Right ventricle myocardium superior (tissue), 1 donor: ENCODE results near the gene TNIK. TPM values are rescaled to one million over a fixed set of nuclear protein-coding genes. Genes with fewer than 3 reads are reported as not detected.
A peak's percentile ranks its signal among the peaks of the same experiment; 100 is the strongest.

Experiments used
- ATAC-seq: fragments of 200-7000 bp; cut with Tn5 transposase; one replicate; pipeline ENCODE4 v1.9.1; 2020; ENCODE audit warnings: mild to moderate bottlenecking; ENCODE audit not compliant: poor library complexity
- DNase-seq: peaks from one replicate; pipeline ENCODE4 v3.0.0-alpha.2; 2020
- intact Hi-C: fragments of 100-400 bp; cut with DNase I; formaldehyde crosslinking; loops from one replicate; pipeline ENCODE4 v1.11.2; 2022
- total RNA-seq: library from RNA; stranded (reverse); fragmentation: NEBNext Ultra II Directional; extraction: Animal tissue kit (Norgen Biotek cat#: 25700); gene quantifications from one replicate; pipeline ENCODE4 v1.2.1, GENCODE V29; 2021
- donor health status: DM: no; HTN: yes; CAD: no; lungs with severe emphysema.

Gene TNIK
- total RNA-seq, 1 donor from 2014 or later = 22.5 TPM

DNA sequence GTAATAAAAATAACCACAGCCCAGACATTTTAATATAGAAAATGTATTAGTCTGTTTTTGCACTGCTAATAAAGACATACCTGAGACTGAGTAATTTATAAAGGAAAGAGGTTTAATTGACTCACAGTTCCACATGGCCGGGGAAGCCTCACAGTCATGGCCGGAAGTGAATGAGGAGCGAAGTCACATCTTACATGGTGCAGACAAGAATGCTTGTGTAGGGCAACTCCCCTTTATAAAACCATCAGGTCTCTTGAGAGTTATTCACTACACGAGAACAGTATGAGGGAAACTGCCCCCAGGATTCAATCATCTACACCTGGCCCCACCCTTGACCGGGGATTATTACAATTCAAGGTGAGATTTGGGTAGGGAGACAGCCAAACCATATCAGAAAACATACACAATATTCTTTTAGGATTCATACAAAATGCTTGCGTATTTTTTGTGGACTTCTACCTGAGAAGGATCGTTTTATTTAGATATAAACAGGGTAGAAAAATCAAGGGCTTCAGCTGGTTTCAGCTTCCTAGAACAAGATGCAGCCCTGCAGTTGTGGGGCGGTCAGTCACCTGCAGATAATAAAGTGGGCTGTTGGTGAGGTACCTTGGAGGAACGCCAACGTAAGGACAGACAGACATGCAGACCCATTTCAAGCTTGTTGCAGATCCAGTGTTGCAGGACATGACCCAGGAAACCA is 101.9 kb downstream of the TNIK start:
- intact Hi-C loops = no loop called here
- DNase-seq = no peak
- no peak for ATAC-seq

DNA sequence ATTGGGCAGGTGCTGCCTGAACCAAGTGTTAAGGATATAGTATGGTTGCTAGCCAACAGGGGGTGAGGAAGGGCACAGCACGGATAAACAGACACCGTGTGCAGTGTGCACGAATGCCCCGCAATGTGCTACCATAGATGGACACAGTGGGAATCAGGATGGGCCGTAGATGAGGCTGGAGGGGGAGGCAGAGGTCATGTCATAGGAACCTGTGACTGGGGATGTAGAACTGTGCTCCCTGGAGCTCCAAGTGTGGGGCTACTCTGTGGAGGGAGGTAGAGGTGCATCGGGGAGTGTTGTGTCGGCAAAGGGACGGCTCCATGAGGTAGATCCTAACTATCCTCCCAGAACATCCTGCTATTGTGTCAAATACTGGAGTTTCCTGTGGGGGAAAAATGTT is 102.5 kb downstream of the TNIK start:
- no peak for DNase-seq
- ATAC-seq = no peak
- intact Hi-C loops = no loop called here

DNA sequence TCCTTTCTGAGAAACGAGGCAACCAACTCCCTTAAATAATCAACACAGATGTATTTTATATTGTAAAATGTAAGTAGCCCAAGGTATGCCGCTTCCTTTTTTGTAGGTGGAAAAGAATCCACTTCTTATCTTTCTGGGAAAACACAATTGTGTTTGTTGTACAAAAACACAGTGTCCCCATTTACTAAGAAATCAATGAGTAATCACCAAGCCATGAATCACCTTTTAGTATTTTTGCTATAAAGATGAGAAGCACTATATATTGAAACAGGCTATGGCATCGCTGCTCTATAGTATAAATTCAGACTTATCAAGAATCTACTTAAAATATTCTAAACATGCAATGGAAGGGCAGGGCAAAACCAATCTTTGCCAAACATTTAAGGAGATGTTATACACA is 104.0 kb downstream of the TNIK start:
- no peak for DNase-seq
- no peak for ATAC-seq
- intact Hi-C loops = no loop called here

- ATAC-seq (no peak), DNase-seq (no peak)
- intact Hi-C loops = no loop called here
Measured at GRCh38 chr3:171354706-171355582, 105.3 kb downstream of the TNIK start.

GRCh38 chr3:171354049-171354705 is 106.0 kb downstream of the TNIK start:
- intact Hi-C loops = no loop called here
- no peak for ATAC-seq
- no peak for DNase-seq

GRCh38 chr3:171353423-171353822 is 106.8 kb downstream of the TNIK start:
- no peak for ATAC-seq
- intact Hi-C loops = no loop called here
- no peak for DNase-seq

GRCh38 chr3:171352387-171352935 is 107.7 kb downstream of the TNIK start:
- DNase-seq (no peak), ATAC-seq (no peak)
- intact Hi-C loops = no loop called here

GRCh38 chr3:171351676-171352075 is 108.5 kb downstream of the TNIK start:
- DNase-seq (no peak), ATAC-seq (no peak)
- intact Hi-C loops = no loop called here

DNA sequence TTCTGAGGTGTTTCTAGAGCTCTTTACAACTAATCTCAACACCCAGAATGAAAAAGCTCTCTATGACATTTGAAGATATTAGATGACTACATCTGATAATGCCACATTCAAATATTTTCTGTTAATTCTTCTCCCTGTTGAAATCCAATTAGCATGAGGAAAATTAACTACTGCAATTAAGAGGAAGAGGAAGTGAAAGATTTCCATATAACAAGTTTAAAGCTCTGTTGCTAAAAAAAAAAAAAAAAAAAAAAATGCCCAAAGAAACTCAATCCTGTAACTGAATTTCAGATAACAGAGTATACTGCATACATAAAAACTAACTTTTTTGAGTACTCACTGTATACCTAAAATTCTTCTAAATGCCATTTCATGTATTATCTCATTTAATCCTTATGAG is 109.8 kb downstream of the TNIK start:
- no peak for ATAC-seq
- DNase-seq = no peak
- intact Hi-C loops = no loop called here

GRCh38 chr3:171349392-171349791 is 110.8 kb downstream of the TNIK start:
- intact Hi-C loops = no loop called here
- ATAC-seq = no peak
- DNase-seq = no peak

- DNase-seq (no peak), ATAC-seq (peak; percentile 32)
- intact Hi-C loops = no loop called here
Measured at GRCh38 chr3:171348121-171348520, 112.1 kb downstream of the TNIK start.

DNA sequence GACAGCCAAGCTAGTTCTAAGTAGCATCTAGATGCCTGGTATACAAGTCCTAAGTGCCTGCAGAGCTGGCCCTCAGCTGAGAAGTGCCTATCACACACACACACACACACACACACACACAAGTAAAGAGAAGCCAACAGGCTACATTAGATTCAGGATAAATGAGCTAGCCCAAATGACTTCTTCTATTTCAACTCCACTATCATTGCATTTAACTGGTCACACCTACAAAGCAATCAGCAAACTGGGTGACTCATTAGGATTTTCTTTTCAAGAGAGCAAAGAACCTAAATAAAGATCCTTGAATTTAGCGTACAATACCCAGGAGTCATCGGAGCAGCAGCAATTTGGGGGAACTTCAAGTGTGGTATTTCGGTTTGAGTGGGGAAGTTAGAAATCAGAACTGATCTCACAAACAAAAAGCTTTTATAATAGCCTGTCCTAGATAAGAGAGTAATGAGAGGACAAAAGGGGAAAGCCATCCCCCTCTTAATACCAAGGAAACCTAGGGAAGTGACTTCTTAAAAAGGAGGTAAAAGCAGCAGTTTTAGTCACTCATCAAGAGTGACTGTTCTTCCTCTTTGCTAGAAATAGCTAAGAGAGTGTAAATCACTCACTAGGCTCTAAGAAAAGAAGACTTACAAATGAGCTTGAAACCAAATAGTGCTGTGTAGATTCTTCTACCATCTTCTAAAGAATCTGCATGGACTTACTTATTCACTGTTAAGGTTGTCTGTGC is 112.7 kb downstream of the TNIK start:
- DNase-seq (no peak), ATAC-seq (peak; percentile 50)
- intact Hi-C loops = no loop called here

DNA sequence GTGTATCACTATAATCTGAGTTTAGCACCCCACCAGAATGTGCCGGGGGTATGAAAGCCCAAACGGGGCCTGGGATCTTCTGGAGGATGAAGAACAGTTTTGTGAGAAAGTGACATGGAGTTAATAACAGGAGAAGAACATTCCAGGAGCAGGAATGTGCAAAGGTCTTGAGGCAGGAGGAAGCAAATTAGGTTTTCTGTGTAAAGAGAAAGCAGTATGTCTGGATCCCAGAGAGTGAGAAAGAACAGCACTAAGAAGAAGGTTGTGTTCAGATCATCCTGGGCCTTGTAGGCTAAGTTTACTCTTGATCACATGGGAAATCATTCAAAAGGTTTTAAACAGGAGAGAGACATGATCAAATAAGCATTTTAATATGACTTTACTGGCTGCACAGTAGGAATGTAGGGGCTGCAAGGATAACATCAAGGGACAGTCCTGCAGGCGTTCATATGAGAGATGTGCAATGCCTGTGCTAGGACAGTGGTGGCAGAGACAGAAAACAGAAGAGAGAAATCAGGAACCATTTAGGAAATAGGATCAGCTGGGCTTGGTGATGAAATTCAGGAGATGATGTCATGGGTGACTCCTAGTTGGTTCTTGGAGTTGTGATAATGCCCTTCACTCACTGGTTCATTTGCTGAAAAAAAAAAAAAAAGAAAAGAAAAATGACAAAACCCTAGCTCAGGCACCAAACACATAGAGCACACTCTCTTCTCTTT is 113.5 kb downstream of the TNIK start:
- peak; percentile 81 for ATAC-seq
- no peak for DNase-seq
- intact Hi-C loops = no loop called here

DNA sequence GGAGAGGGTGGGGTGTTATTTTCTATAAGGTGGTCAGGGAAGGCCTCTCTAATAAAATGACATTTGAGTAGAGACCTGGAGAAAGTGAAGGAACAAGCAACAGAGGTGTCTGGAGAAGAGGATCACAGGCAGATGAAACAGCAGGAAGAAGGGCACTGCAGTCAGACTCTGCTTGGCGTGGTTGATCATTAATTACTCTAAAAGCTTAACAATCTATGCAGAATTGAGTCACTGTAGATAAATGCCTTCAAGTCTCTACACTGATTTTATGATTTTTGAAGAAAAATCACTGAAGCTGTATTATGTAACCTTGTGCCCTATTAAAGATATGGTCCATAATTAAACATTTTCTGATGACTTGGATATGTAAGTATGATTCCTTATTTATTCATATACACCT is 114.2 kb downstream of the TNIK start:
- DNase-seq (no peak), ATAC-seq (no peak)
- intact Hi-C loops = no loop called here

DNA sequence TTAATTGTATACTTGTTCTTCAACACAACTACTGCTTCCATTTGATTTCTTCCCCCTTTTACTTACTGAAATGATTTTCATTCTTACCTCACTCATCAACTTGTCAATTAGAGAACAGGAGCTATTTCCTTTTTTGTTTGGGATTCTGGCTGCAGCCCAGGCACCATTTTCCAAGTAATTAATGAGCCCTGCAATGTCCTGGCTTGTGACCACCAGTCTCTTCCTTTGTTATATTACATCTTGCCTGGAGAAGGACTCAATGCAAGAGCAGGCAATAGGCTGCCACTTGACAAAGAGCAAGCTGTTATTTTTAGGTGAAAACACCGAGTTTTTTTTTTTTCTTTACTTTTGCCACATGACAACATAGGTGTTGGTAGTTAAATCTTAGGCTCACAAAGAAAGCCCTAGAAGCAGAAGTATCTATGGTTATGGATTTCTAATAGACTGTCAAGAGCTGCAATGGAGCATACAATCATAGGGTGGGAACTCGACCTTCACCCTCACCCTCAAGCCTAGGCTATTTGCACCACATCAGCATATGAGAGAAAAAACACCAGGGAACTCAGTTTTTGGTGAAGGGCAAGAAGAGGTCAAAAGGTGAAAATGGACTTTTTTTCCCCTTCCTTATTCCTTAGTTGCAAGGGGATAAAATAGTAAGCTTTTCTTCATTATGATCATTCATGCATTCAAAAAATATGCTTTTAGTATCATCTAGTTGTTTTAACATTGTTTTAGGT is 114.9 kb downstream of the TNIK start:
- DNase-seq (no peak), ATAC-seq (no peak)
- intact Hi-C loops = no loop called here

GRCh38 chr3:171343693-171344092 is 116.5 kb downstream of the TNIK start:
- intact Hi-C loops = no loop called here
- ATAC-seq = no peak
- no peak for DNase-seq

DNA sequence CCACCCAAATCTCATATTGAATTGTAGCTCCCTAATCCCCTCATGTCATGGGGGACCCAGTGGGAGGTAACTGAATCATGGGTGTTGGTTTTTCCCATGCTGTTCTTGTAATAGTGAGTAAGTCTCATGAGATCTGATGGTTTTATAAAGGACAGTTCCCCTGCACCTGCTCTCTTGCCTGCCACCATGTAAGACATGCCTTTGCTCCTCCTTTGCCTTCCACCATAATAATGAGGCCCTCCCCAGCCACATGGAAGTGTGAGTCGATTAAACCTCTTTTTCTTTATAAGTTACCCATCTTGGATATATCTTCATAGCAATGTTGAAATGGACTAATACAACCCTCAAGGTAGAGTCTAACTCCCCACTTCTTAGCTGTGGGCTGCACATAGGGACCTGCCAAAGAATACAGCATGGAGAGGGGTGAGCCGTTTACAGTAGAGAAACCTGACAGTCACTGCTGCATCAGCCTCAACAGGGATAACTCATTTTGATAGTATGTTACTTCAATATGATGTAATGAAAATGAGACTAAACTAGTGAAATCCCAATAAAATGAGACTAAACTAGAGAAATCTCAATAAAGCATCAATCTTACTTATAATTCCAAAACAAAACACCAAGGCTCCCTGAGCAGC is 117.3 kb downstream of the TNIK start:
- intact Hi-C loops = no loop called here
- no peak for ATAC-seq
- DNase-seq = no peak
